Activated CD4-positive, alpha-beta T cell treated with anti-CD3 and anti-CD28 coated beads, Interleukin-2, amount 50 U/mL, for 1 hour (primary cell): Measurements from ENCODE around the gene PLGRKT.
"Not testable (repeated sequence)": the region's sequence is repeated elsewhere in the genome, so short reads cannot be mapped to it uniquely, and the experiment has no call there.

Experiments used
- DNase-seq: peaks from one replicate; pipeline ENCODE4 v3.0.0-alpha.2; 2020

Gene PLGRKT

DNA sequence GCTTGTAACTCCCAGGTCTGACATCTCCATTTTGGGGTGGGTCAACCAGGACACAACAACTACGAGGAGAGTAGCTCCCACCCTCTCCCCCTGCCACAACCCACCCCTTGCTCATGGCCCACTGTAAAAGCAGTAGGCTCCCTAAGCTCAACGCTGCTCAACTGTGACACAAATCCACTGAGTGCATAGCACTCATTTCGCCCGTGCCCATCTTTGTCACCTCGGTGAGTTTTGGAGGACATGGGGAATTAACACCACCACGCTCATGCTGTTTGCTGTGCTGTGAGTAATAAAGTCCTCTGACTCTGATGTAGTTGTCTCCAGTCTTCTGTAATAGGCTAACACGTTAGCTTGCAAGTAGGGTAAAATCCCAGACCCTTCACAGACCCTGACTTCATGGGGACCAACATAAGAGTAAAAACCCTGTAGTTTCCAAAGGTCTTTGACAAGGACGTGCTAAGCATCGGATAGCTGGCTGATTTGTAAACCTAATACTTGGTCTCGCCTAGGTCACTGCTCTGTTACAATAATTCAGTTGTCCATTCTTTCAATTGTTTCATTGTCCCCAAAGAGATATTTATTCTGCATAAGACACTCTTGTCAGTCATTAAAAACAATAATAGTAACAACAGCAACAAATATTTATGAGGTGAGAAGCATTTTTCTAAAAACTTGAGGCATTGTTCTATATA is 7.7 kb downstream of the PLGRKT start:
- no peak for DNase-seq

DNA sequence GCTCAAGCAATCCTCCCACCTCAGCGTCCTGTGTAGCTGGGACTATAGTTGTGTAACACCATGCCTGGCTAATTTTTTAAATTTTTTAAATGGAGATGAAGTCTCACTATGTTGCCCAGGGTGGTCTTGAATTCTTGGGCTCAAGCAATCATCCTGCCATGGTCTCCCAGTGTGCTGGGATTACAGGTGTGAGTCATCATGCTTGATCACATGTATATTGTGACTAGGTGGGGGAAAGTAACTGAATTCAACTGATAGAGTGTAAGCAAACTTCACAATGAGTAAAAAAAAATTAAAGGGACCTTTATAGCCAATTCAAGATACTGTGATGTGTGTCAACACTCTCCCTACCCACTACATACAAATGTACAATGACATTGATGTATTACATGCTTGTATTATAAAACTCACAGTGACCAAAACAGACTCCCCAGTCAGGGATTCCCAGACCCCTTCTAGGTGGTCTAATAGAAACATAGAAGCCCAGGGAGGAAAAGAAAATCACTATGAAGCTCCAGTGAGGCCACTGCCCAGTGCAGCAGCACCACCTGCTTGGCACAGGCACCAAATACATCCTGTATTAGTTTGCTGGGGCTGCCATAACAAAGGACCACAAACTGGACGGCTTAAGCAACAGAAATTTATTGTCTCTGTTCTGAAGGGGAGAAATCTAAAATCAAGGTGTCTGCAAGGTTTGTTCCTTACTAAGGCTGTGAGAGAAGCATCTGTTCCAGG is 8.8 kb downstream of the PLGRKT start:
- no peak for DNase-seq

DNA sequence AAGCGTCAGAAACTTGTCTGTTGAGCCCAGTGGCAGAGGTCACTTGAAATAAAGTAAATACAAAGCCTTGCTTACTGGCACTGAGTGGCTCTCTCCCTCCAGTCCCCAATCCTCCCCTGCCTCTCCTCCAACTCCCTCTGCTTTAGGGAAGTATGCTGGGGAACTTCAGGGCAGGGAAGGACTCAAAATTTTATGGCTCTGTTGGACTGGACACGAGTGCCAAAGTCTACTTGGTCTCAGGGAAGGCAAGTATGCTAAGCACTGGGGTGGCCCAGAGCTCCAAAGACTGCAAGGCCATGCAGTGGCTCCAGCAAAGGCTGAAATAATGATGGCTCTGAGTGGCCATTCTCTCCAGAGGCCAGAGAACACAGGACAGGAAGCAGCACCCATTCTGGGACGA is 9.6 kb downstream of the PLGRKT start:
- DNase-seq: no peak

DNA sequence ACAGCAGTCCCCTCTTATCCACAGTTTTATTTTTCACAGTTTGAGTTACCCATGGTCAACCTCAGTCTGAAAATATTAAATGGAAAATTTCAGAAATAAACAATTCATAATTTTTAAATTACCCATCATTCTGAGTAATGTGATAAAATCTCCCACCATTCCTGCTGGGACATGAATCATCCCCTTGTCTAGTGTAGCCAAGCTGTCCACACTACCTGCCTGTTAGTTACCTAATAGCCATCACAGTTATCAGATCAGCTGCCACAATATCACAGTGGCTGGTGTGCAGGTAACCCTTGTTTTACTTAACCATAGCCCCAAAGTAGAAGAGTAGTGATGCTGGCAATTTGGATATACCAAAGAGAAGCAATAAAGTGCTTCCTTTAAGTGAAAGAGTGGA is 10.7 kb downstream of the PLGRKT start:
- DNase-seq: no peak

DNA sequence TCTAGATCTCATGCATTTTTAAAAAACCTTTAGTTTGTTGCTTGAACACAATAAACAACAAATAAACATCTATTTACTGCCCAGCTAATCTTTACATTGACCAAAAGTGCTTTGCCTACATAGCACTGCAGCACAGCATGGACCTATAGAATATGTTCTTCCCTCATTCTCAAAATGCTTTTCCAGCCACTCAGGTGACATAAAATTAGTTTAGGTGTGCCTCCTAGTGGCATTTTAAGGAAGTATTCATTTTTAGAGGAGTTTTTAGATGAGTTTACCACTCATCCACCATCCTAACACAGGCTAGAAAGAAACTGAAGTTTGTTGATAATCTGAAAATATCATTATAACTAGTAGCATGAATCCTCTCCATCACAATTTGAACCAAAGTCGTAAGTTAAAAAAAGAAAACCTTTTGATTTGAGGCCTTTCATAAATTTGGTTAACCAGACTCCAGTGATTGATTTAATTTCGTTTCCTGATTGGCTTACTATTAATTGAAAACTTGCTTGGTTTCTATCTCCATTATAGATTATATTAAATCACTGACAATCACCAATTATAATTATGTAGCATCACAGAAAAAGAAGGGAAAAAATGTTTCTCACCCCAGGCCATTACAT is 12.6 kb downstream of the PLGRKT start:
- no peak for DNase-seq

DNA sequence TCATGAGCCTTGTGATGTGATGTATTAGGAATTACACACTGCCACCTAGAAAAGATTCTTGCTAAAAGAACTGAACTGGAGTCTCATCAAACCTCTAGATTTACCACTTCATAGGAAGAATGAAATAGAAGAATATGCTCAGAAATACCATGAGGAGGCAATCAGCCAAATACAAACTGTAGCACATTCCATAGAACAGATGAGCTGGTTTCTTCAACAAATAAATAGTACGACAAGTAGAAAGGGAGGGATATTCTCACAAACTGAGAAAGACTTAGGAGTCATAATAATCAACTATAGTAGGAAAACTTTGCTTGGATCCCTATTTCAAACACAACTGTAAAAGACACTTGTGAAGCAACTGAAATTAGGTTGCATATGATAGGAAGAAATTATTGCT is 15.4 kb downstream of the PLGRKT start:
- DNase-seq: no peak

DNA sequence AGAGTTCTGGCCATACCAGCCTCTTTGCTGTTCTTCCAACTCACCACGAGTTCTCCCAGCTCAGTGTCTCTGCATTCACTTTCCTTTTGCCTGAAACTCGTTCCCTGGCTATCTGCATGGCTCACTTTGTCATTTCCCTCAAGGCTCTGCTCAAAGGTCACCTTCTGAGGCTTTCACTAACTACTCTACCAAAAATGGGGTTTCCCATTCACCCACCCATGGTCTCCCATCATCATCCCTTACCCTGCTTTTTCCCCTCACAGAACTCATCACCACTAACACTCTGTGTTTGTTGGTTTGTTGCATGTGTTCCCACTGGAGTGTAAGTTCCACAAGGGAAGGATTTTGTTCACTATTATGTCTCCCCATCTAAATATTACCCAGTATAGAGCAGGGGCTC is 16.6 kb downstream of the PLGRKT start:
- DNase-seq: no peak

DNA sequence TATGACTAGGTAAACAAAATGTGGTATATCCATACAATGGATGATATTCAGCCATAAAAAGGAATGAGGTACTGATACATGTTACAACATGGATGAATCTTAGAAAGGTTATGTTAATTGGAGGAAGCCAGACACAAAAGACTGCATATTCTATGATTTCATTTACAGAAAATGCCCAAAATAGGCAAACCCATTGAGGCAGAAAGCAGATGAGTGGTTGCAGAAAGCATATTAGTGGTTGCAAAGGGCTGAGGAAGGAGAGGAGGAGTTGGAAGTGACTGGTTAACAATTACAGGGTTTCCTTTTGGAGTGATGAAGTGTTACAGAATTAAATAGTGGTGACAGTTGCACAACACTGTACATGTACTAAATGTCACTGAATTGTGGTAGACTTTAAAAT is 17.7 kb downstream of the PLGRKT start:
- no peak for DNase-seq

DNA sequence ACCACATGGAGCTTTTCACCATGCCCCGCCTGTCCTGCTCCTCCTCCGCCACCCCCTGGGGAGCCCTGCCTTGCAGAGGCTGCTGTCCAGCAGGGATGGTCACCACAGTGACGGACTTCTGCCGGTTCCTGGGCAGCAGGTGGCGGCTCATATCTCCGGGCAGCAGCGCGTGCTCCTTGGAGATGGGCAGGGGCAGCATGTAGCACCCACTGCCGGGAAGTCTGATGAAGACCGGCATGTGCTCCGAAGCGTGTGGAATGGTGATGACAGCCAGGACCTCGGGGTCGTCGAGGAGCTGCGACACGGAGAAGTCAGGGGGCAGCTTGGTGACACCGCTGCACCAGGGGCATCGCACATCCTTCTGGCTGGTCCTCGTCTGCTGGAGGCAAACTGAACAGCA is 19.2 kb downstream of the PLGRKT start:
- DNase-seq: no peak

DNA sequence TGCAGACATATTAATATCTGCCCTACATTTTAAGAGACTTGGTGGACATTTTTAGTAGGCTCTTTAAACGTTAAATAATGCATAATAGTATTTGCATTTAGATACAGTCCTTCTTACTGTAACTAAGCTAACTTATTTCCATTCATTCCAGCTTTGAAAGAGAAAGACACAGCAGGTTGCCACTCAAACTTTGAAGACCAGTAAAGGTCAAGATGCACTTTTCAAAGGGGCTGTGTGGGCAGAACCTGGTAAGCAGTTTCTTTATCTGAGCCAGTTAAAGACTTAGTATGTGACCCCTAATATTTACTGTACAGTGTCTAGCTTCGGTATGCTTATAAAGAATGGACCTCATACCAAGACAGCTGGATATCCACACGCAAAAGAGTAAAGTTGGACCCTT is 20.8 kb downstream of the PLGRKT start:
- DNase-seq: no peak

DNA sequence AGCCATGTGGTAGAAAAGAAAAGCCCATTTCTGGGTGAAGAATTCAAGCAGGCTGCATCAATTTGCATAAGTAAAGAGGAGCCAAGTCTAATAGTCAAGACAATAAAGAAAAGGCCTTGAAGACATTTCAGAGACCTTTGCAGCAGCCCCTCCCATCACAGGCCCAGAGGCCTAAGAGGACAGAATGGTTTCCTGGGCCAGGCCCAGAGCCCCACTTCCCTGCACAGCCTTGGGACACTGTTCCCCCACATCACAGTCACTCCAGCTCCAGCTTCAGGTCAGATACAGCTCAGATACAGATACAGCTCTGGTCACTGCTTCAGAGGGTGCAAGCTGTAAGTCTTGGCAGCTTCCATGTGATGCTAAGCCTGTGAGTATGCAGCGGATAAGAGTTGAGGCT is 29.1 kb downstream of the PLGRKT start:
- no peak for DNase-seq

DNA sequence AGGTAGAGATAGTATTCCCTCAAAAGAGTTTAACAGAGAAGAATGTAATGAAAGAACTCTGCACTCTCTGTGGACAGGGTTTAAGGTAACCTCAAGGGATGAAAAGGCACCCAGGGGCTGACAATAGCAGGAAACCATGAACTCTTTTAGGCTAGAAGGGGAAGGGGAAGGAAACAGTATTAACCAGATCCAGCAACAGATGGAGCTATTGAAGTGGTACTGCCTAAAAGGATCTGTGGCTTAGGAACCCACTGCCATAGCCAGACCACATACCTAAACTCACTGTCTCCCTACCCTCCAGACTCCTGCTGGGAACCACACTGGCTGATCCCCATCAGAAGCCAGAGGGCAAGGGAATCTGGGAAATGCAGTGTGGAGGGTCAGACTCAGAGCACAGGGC is 35.5 kb downstream of the PLGRKT start:
- no peak for DNase-seq

DNA sequence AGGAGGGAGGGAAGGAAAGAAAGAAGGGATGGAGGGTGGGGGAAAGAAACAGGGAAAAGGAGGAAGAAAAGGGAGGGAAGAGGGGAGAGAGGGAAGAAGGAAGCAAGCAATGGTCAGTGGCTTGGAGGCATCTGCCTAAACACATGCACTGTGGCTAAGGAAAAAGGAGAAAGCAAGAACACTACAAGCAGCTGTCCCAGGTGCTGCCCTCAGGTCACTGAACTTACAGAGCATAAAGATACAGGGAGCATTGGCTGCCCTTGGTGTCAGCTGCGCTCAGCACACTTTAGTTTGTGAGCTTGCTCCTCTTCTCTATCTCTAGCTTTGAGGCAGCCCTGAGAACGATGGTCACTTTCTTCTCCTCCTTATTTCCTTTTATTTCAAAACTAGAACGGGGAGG is 40.2 kb downstream of the PLGRKT start:
- DNase-seq: not testable (repeated sequence)

DNA sequence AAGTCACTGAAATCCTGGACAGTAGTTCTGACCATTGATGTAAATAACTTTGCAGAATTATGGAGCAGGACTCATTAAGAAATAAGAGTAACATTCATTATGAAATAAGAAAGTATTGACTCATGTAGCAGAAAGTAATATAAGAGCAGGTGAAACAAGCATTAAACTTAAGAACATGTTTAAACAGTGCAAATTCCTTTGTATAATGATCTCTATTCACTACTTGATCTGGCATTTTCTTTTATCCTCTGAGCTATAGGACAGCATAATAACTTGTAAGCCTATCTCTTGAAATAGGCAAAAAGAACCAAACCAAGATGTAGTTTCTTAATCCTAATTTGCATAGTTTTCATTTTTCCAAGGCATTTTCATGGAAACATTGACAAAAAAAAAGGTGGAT is 42.3 kb downstream of the PLGRKT start:
- no peak for DNase-seq

DNA sequence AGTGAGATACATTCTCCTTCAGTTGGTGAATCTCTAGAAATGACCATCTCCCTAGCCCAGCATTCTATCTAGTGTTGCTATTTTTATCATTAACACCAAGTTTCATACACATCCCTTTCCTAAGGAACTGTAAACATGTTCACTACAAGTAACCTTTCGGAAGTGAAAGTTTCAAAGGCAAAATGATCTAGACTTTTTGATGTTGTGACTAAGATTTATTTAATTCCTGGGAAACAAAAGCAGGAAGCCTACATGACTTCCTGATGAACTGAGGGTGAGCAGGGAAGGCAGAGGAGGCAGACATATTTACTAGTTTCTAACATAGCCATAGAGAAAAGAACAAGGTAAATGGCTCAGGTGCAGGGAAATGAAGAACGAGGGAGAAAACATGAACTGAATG is 43.7 kb downstream of the PLGRKT start:
- DNase-seq: not testable (repeated sequence)

DNA sequence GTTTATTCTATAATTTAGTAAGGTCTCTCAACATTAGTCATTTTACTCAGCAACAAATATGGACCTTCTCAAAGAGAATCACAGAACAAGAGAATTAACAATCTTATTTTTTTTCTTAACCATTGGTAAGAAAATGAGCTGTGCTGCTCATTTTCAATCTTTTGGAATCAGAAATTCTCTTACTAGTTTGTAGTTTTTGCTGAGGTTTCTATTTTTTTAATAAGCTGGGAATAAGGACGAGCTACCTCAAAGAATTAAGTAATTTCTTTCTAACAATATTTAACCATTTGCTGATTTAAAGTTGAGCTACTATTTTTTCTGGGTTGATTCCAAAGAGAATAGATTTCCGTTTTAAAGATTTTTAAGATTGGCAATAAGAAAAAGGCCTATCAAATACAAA is 44.2 kb downstream of the PLGRKT start:
- no peak for DNase-seq

DNA sequence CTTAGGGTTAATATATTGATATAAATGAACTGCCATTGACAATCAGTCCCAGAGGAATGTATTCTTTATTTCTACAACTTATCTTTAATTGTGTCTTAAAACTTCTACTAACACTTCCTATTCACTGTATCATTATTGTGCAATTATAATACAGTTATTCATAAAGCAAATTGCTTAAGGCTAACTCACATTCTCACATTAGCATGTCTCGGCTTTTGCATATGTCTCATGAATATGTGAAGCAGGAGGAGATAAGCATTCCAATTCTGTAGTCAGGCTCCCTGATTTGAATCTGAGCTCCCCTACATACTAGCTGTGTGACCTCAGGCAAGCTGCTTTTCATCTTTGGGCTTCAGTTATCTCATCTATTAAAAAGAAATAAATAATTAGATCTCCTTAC is 45.4 kb downstream of the PLGRKT start:
- no peak for DNase-seq

DNA sequence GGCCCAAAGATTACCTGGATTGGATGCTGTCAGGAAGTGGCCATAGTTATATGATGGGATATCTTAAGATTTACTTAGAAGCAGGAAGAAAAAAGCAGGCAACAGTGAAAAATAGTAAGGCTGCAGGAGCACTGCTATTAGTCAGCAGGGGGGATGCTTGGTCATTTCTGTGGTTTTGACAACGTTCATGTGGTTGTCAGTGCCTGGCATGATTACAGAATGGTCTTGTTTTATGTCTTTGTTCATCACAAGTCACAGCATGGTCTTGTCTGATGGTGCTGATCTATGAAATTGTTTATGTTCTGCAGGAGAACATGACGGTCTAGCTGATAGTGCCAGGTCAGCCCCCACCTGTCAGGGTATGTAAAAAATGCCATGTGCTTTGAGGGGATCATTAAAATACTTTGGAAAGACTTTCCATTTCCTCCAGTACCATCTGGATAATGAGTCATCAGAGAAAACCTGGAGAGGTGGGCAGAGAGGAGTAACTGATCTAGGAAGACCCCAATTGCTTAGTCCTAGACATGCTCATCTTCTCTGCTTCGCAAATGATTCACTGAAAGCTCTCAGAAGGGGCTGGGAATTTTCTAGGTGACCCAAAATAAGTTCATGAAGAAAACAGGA is 48.5 kb downstream of the PLGRKT start:
- DNase-seq: no peak

DNA sequence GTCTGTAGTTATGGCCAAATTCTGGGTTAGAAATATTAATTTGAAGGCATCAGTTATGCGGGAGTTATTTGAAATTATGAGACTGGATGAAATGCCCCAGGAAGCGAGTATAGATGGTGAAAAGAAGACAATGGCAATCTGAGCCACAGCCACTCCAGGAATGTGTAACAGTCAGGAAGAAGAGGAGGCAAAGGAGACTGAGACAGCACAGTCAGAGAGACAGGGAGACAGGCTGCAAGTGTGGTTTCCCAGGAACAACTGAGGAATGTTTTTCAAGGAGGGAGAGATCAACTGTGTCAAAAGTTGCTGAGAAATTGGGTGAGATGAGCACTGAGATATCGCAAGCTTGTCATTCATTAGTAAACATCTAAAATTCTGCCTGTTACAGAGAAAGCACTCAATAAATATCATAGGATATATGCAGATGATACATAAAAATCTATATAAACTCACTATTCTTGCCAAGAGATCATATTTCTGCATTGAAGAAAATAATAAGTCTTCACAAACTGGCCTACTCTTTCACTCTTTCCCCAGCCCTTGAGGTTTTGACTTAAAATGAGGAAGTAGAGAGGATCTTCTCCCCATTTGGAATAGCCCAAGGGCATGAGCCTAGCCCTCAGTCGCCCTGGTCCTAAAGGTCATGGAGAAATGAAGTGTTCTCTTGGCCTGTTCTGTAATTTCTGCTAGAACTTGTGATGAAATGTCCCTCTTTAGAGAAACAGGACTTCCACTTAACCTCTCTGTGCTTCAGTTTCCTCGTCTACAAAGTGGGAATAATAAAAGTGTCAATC is 49.5 kb downstream of the PLGRKT start:
- no peak for DNase-seq

DNA sequence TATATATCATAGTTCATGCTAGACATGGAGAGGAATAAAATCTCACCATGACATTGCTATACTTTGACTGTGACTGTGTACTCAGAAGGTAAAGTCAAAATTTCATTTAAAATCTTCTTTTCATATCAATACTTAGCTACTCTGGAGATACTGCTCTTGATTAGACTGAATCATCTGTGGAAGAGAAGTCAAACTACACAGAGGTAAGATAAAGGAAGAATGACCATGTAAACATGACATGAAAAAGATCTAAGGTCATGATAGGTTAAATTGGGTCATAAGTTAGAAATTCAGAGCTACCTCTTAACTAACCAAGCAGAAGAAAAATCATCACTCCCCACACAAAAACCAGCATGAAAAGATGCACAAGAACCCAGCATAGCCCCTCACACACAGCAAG is 53.3 kb downstream of the PLGRKT start:
- no peak for DNase-seq

DNA sequence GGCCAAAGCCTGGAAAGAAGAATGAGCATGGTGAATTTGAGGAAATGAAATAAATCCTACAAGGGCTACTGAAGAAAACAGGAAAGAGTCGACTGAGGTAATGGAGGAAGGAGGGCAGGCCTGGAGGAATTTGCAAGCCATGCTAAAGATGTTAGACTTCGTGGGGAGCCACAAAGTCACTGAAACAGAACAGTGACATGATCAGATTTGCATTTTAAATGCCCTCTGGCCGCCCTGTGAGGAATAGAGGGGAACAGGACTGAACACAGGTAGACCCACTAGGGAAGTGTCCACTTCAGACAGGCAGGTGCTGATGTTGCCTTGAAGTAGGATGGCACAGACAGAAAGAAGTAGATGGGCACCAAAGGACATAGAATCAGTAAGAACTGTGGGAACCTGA is 55.2 kb downstream of the PLGRKT start:
- no peak for DNase-seq

DNA sequence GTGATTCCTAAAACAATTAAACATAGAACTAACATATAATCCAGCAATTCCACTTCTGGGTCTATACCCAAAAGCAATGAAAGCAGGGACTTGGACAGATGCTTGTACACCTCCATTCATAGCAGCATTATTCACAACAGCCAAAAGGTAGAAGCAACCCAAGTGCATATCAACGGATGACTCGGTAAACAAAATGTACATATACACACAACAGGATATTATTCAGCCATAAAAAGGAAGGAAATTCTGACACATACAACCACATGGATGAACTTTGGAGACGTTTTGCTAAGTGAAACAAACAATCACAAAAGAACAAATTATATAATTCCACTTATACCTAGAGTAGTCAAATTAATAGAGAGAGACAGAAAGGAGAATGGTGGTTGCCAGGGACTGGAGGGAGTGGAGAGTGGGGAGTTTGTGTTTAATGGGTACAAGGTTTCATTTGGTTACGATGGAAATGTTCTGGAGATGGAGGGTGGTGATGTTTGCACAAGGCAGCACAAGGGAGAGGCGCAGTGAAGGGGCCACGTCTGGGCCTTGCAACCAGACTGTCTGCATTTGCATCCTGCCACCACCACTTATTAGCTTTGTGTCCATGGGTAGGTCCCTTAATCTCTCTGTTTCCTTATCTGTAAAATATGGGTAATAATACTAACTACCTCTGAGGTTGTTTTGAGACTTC is 61.8 kb downstream of the PLGRKT start:
- DNase-seq: no peak

DNA sequence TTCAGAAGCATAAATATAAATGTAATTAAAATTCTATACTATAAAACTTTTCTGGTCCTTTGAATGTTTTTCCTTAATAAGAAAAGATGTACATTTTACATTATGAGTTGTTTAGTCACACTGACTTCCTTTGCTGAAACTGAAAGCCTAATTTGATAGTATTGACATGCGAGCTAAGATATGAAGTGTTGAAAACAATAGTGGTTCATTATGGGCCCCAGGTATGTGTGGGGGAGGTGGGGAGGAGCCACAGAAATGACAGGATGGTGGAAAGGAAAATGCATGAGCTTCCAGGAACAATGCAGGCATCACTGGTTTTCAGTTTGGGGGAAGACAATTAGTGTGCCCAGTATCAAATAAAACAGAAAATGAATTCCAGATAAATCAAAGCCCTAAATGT is 62.6 kb downstream of the PLGRKT start:
- no peak for DNase-seq
